ENCODE data around the gene RAD21L1.

The RAD21L1 gene

GRCh38 chr20:1291191-1291741 lies 65.4 kb downstream of the RAD21L1 start:
- Histone ChIP-seq H3K9me3 (replicated peaks; ENCODE audit: low read length) (no peaks in the 10 kb centered on the region), H3K27me3 (ENCODE audit: control insufficient read depth, insufficient read depth, low read length) (no peaks in the 10 kb centered on the region), H3K4me2 (ENCODE audit: low read length) (no peak overlapping the region), H3K36me3 (ENCODE audit: insufficient read depth, low read length) (no peaks in the 10 kb centered on the region), H3K4me3 (ENCODE audit: low read length) (no peak overlapping the region), H3K4me1 (ENCODE audit: control insufficient read depth, insufficient read depth, low read length) (peaks cover 14% of the 10 kb centered on the region), H3K9ac (ENCODE audit: low read depth, low read length) (no peak overlapping the region)

GRCh38 chr20:1292620-1293019 lies 66.8 kb downstream of the RAD21L1 start:
- Histone ChIP-seq H3K27me3 (ENCODE audit: control insufficient read depth, insufficient read depth, low read length) (no peaks in the 10 kb centered on the region), H3K4me1 (ENCODE audit: control insufficient read depth, insufficient read depth, low read length) (peaks cover 14% of the 10 kb centered on the region), H3K9ac (ENCODE audit: low read depth, low read length) (no peak overlapping the region), H3K9me3 (replicated peaks; ENCODE audit: low read length) (no peaks in the 10 kb centered on the region), H3K4me3 (ENCODE audit: low read length) (no peak overlapping the region), H3K4me2 (ENCODE audit: low read length) (no peak overlapping the region), H3K36me3 (ENCODE audit: insufficient read depth, low read length) (no peaks in the 10 kb centered on the region)

- H3K4me1 ChIP-seq (ENCODE audit: control insufficient read depth, insufficient read depth, low read length), result peaks cover 14% of the 10 kb centered on the region
- H3K27me3 ChIP-seq (ENCODE audit: control insufficient read depth, insufficient read depth, low read length), result no peaks in the 10 kb centered on the region
- H3K4me3 ChIP-seq (ENCODE audit: low read length), result no peak overlapping the region
- H3K9me3 ChIP-seq (replicated peaks; ENCODE audit: low read length), result no peaks in the 10 kb centered on the region
- no peaks in the 10 kb centered on the region for H3K36me3 ChIP-seq (ENCODE audit: insufficient read depth, low read length)
- no peak overlapping the region for H3K4me2 ChIP-seq (ENCODE audit: low read length)
- no peak overlapping the region for H3K9ac ChIP-seq (ENCODE audit: low read depth, low read length)
These were observed 68.0 kb downstream of the RAD21L1 start for GRCh38 chr20:1293641-1294379.

- no peaks in the 10 kb centered on the region for H3K9me3 ChIP-seq (replicated peaks; ENCODE audit: low read length)
- no peaks in the 10 kb centered on the region for H3K36me3 ChIP-seq (ENCODE audit: insufficient read depth, low read length)
- peaks cover 14% of the 10 kb centered on the region for H3K4me1 ChIP-seq (ENCODE audit: control insufficient read depth, insufficient read depth, low read length)
These were observed 68.7 kb downstream of the RAD21L1 start for GRCh38 chr20:1294497-1294896.

GRCh38 chr20:1295276-1295930 lies 69.6 kb downstream of the RAD21L1 start:
- Histone ChIP-seq H3K4me3 (ENCODE audit: low read length) (no peak overlapping the region), H3K36me3 (ENCODE audit: insufficient read depth, low read length) (no peaks in the 10 kb centered on the region), H3K9me3 (replicated peaks; ENCODE audit: low read length) (no peaks in the 10 kb centered on the region), H3K4me2 (ENCODE audit: low read length) (no peak overlapping the region), H3K27me3 (ENCODE audit: control insufficient read depth, insufficient read depth, low read length) (no peaks in the 10 kb centered on the region), H3K4me1 (ENCODE audit: control insufficient read depth, insufficient read depth, low read length) (peaks cover 14% of the 10 kb centered on the region), H3K9ac (ENCODE audit: low read depth, low read length) (no peak overlapping the region)

More at GRCh38 chr20:1294497-1294896, 68.7 kb downstream of the RAD21L1 start:
- Histone ChIP-seq H3K4me2 (ENCODE audit: low read length) (no peak overlapping the region), H3K4me3 (ENCODE audit: low read length) (no peak overlapping the region), H3K9ac (ENCODE audit: low read depth, low read length) (no peak overlapping the region), H3K27me3 (ENCODE audit: control insufficient read depth, insufficient read depth, low read length) (no peaks in the 10 kb centered on the region)

GRCh38 chr20:1296117-1296610 lies 70.3 kb downstream of the RAD21L1 start:
- H3K36me3 ChIP-seq (ENCODE audit: insufficient read depth, low read length), result no peaks in the 10 kb centered on the region
- no peaks in the 10 kb centered on the region for H3K9me3 ChIP-seq (replicated peaks; ENCODE audit: low read length)
- peaks cover 19% of the 10 kb centered on the region for H3K4me1 ChIP-seq (ENCODE audit: control insufficient read depth, insufficient read depth, low read length)
- H3K27me3 ChIP-seq (ENCODE audit: control insufficient read depth, insufficient read depth, low read length), result no peaks in the 10 kb centered on the region
- no peak overlapping the region for H3K4me3 ChIP-seq (ENCODE audit: low read length)
- no peak overlapping the region for H3K9ac ChIP-seq (ENCODE audit: low read depth, low read length)
- no peak overlapping the region for H3K4me2 ChIP-seq (ENCODE audit: low read length)

- Histone ChIP-seq H3K4me2 (ENCODE audit: low read length) (no peak overlapping the region), H3K36me3 (ENCODE audit: insufficient read depth, low read length) (no peaks in the 10 kb centered on the region)
These were observed 71.1 kb downstream of the RAD21L1 start for GRCh38 chr20:1296922-1297321.

GRCh38 chr20:1297486-1297885 lies 71.6 kb downstream of the RAD21L1 start:
- no peak overlapping the region for H3K9ac ChIP-seq (ENCODE audit: low read depth, low read length)
- H3K4me3 ChIP-seq (ENCODE audit: low read length), result no peak overlapping the region
- H3K9me3 ChIP-seq (replicated peaks; ENCODE audit: low read length), result no peaks in the 10 kb centered on the region

More at GRCh38 chr20:1296922-1297321, 71.1 kb downstream of the RAD21L1 start:
- no peak overlapping the region for H3K4me3 ChIP-seq (ENCODE audit: low read length)
- H3K4me1 ChIP-seq (ENCODE audit: control insufficient read depth, insufficient read depth, low read length), result peaks cover 12% of the 10 kb centered on the region
- H3K9ac ChIP-seq (ENCODE audit: low read depth, low read length), result no peak overlapping the region
- no peaks in the 10 kb centered on the region for H3K27me3 ChIP-seq (ENCODE audit: control insufficient read depth, insufficient read depth, low read length)
- H3K9me3 ChIP-seq (replicated peaks; ENCODE audit: low read length), result no peaks in the 10 kb centered on the region

GRCh38 chr20:1298166-1298565 lies 72.3 kb downstream of the RAD21L1 start:
- H3K4me3 ChIP-seq (ENCODE audit: low read length), result no peak overlapping the region
- no peaks in the 10 kb centered on the region for H3K27me3 ChIP-seq (ENCODE audit: control insufficient read depth, insufficient read depth, low read length)
- H3K36me3 ChIP-seq (ENCODE audit: insufficient read depth, low read length), result peaks cover 3% of the 10 kb centered on the region
- H3K9me3 ChIP-seq (replicated peaks; ENCODE audit: low read length), result no peaks in the 10 kb centered on the region
- H3K4me1 ChIP-seq (ENCODE audit: control insufficient read depth, insufficient read depth, low read length), result peaks cover 9% of the 10 kb centered on the region
- H3K4me2 ChIP-seq (ENCODE audit: low read length), result no peak overlapping the region
- H3K9ac ChIP-seq (ENCODE audit: low read depth, low read length), result no peak overlapping the region

More at GRCh38 chr20:1297486-1297885, 71.6 kb downstream of the RAD21L1 start:
- no peaks in the 10 kb centered on the region for H3K27me3 ChIP-seq (ENCODE audit: control insufficient read depth, insufficient read depth, low read length)
- no peaks in the 10 kb centered on the region for H3K36me3 ChIP-seq (ENCODE audit: insufficient read depth, low read length)
- no peak overlapping the region for H3K4me2 ChIP-seq (ENCODE audit: low read length)
- H3K4me1 ChIP-seq (ENCODE audit: control insufficient read depth, insufficient read depth, low read length), result peaks cover 9% of the 10 kb centered on the region

- Histone ChIP-seq H3K36me3 (ENCODE audit: insufficient read depth, low read length) (peaks cover 3% of the 10 kb centered on the region), H3K27me3 (ENCODE audit: control insufficient read depth, insufficient read depth, low read length) (no peaks in the 10 kb centered on the region), H3K4me2 (ENCODE audit: low read length) (no peak overlapping the region), H3K4me3 (ENCODE audit: low read length) (no peak overlapping the region), H3K4me1 (ENCODE audit: control insufficient read depth, insufficient read depth, low read length) (peaks cover 9% of the 10 kb centered on the region), H3K9ac (ENCODE audit: low read depth, low read length) (no peak overlapping the region), H3K9me3 (replicated peaks; ENCODE audit: low read length) (no peaks in the 10 kb centered on the region)
These were observed 73.2 kb downstream of the RAD21L1 start for GRCh38 chr20:1298888-1299511.

- H3K9me3 ChIP-seq (replicated peaks; ENCODE audit: low read length), result no peaks in the 10 kb centered on the region
- H3K4me3 ChIP-seq (ENCODE audit: low read length), result no peak overlapping the region
- H3K4me1 ChIP-seq (ENCODE audit: control insufficient read depth, insufficient read depth, low read length), result peaks cover 9% of the 10 kb centered on the region
- H3K36me3 ChIP-seq (ENCODE audit: insufficient read depth, low read length), result peaks cover 3% of the 10 kb centered on the region
- H3K27me3 ChIP-seq (ENCODE audit: control insufficient read depth, insufficient read depth, low read length), result no peaks in the 10 kb centered on the region
- H3K9ac ChIP-seq (ENCODE audit: low read depth, low read length), result no peak overlapping the region
- no peak overlapping the region for H3K4me2 ChIP-seq (ENCODE audit: low read length)
These were observed 73.7 kb downstream of the RAD21L1 start for GRCh38 chr20:1299522-1299921.

All from skeletal muscle satellite cell (primary cell).